RWPE2 (cell line): Measurements from ENCODE around the gene SIGLEC6.

Experiments
- ATAC-seq: fragments of 200-7000 bp; cut with Tn5 transposase; 3 replicates; pipeline ENCODE4 v1.9.1; 2021; ENCODE audit warnings: low read depth
- DNase-seq: peaks from one replicate; pipeline ENCODE4 v3.0.0-alpha.2; 2020; ENCODE audit warnings: low spot score
- H3K27ac ChIP-seq: fragments of 450-650 bp; 2 replicates; pipeline ENCODE4 v1.5.1; 2017; ENCODE audit warnings: mild to moderate bottlenecking; ENCODE audit not compliant: poor library complexity, severe bottlenecking
- H3K27me3 ChIP-seq: fragments of 250-450 bp; sonication (Bioruptor Pico); 2 replicates; pipeline ENCODE4 v1.5.1; 2021; ENCODE audit warnings: mild to moderate bottlenecking, moderate library complexity; ENCODE audit not compliant: insufficient read depth, poor library complexity, severe bottlenecking
- H3K36me3 ChIP-seq: fragments of 250-450 bp; sonication (Bioruptor Pico); 2 replicates; pipeline ENCODE4 v1.5.1; 2020; ENCODE audit warnings: low read depth, mild to moderate bottlenecking, moderate library complexity
- H3K4me1 ChIP-seq: fragments of 250-450 bp; sonication (Bioruptor Pico); 2 replicates; pipeline ENCODE4 v1.5.1; 2021; ENCODE audit warnings: mild to moderate bottlenecking, moderate library complexity; ENCODE audit not compliant: insufficient read depth, poor library complexity, severe bottlenecking
- H3K4me3 ChIP-seq: fragments of 250-450 bp; sonication (Bioruptor Pico); 2 replicates; pipeline ENCODE4 v1.5.1; 2021; ENCODE audit warnings: mild to moderate bottlenecking, moderate library complexity; ENCODE audit not compliant: severe bottlenecking
- H3K9me3 ChIP-seq: fragments of 250-450 bp; sonication (Bioruptor Pico); 2 replicates; pipeline ENCODE4 v1.5.1; 2021; ENCODE audit warnings: mild to moderate bottlenecking, moderate library complexity; ENCODE audit not compliant: severe bottlenecking
- CTCF ChIP-seq: fragments of 450-650 bp; IDR thresholded peaks from one replicate; pipeline ENCODE4 v1.5.1; 2017; ENCODE audit warnings: mild to moderate bottlenecking, moderate library complexity; ENCODE audit not compliant: poor library complexity, severe bottlenecking

Gene SIGLEC6

GRCh38 chr19:51525651-51526050 lies 5.8 kb downstream of the SIGLEC6 start:
- Histone ChIP-seq H3K4me1 (no peaks in the 10 kb centered on the region), H3K36me3 (no peaks in the 10 kb centered on the region), H3K4me3 (no peak overlapping the region), H3K27me3 (no peaks in the 10 kb centered on the region), H3K27ac (no peak overlapping the region), H3K9me3 (no peaks in the 10 kb centered on the region)
- no peak for TF ChIP-seq CTCF
- DNase-seq (no peak), ATAC-seq (no peak)

GRCh38 chr19:51524666-51525264 lies 6.7 kb downstream of the SIGLEC6 start:
- ATAC-seq, result no peak
- H3K27me3 ChIP-seq, result no peaks in the 10 kb centered on the region
- H3K9me3 ChIP-seq, result no peaks in the 10 kb centered on the region
- H3K36me3 ChIP-seq, result no peaks in the 10 kb centered on the region
- no peak for TF ChIP-seq CTCF
- no peak overlapping the region for H3K27ac ChIP-seq
- H3K4me1 ChIP-seq, result no peaks in the 10 kb centered on the region
- H3K4me3 ChIP-seq, result no peak overlapping the region
- no peak for DNase-seq

- TF ChIP-seq CTCF, result no peak
- no peaks in the 10 kb centered on the region for H3K36me3 ChIP-seq
- H3K27ac ChIP-seq, result no peak overlapping the region
- H3K27me3 ChIP-seq, result no peaks in the 10 kb centered on the region
- peaks cover 3% of the 10 kb centered on the region for H3K9me3 ChIP-seq
- no peak for DNase-seq
- no peak for ATAC-seq
- no peak overlapping the region for H3K4me3 ChIP-seq
- no peaks in the 10 kb centered on the region for H3K4me1 ChIP-seq
Observed at GRCh38 chr19:51521781-51522180, 9.7 kb downstream of the SIGLEC6 start.

- H3K4me1 ChIP-seq, result no peaks in the 10 kb centered on the region
- peaks cover 3% of the 10 kb centered on the region for H3K9me3 ChIP-seq
- no peak for TF ChIP-seq CTCF
- H3K4me3 ChIP-seq, result no peak overlapping the region
- no peaks in the 10 kb centered on the region for H3K36me3 ChIP-seq
- H3K27me3 ChIP-seq, result no peaks in the 10 kb centered on the region
- DNase-seq (no peak), ATAC-seq (no peak)
- H3K27ac ChIP-seq, result no peak overlapping the region
Observed at GRCh38 chr19:51521357-51521756, 10.1 kb downstream of the SIGLEC6 start.

- Histone ChIP-seq H3K4me1 (no peaks in the 10 kb centered on the region), H3K9me3 (peaks cover 3% of the 10 kb centered on the region), H3K4me3 (no peak overlapping the region), H3K36me3 (no peaks in the 10 kb centered on the region), H3K27ac (no peak overlapping the region), H3K27me3 (no peaks in the 10 kb centered on the region)
- DNase-seq (no peak), ATAC-seq (no peak)
- no peak for TF ChIP-seq CTCF
Observed at GRCh38 chr19:51520728-51521127, 10.7 kb downstream of the SIGLEC6 start.
